Measurements from ENCODE around the gene SPINK1.
"Not testable (repeated sequence)": the region's sequence is repeated elsewhere in the genome, so short reads cannot be mapped to it uniquely, and the experiment has no call there.

SPINK1 gene

GRCh38 chr5:147854894-147855773 is 23.7 kb upstream of the SPINK1 start:
- DNase-seq (ENCODE audit: low read depth): no peak

DNA sequence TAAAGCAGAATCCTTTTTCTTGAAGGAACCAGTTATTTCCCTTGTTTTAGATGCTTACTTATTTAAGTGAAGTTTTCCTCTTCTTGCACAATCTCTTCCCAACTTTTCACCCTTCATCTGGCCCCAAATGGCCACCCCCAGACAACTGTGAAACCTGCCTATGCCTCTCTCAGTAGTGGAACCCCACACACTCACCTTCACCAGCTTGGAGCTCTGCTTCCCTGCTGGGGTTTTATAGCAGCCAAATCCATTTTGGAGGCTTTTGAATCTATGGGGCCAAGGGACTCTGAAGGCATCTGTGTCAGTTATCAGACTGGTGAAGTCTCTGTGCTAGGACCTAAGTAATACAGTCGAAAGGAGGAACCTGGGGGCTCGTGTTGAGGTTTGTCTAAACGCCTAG is 22.9 kb upstream of the SPINK1 start:
- no peak for DNase-seq (ENCODE audit: low read depth)

GRCh38 chr5:147853372-147853987 is 22.0 kb upstream of the SPINK1 start:
- DNase-seq (ENCODE audit: low read depth): no peak

- DNase-seq (ENCODE audit: low read depth): no peak
Observed at GRCh38 chr5:147852365-147852764, 20.9 kb upstream of the SPINK1 start.

DNA sequence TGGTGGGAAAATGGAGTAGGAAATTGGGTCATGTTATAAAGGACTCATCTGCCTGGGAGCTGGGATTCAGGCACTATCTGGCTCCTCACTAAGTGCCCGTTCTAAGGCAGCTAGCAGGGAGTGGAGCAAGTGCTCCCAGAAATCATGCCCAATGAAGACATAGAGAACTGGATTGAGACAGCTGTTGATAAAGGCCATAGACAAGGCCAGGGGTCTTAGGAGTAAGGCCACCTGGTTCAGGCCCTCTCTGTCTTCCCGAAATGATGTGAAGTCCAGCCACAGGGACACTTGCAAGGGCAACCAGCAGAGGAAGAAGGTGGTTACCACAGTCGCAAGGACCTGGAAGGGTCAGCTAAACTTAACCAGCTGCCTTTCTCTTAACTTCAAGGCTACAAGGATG is 20.1 kb upstream of the SPINK1 start:
- DNase-seq (ENCODE audit: low read depth): no peak

GRCh38 chr5:147849226-147849625 is 17.8 kb upstream of the SPINK1 start:
- no peak for DNase-seq (ENCODE audit: low read depth)

GRCh38 chr5:147845618-147846017 is 14.1 kb upstream of the SPINK1 start:
- DNase-seq (ENCODE audit: low read depth): no peak

DNA sequence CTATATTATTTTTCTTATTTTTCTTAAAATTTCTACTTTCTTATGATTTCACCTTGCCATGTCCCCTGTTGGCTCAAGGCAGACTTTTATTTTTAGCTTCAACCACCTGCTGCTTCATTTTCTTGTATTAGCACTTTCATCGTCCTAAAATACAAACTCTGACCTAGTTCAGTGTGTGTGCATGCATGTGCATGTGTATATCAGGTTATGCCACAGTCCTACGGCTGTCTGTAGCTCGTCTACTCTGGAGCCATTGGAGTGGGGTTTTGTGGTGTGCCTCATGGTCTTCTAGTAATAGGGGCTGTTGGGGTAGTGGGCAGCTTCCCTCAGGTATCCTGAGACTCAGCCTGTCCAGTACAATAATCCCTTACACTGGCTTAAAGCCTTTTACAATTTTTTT is 13.4 kb upstream of the SPINK1 start:
- DNase-seq (ENCODE audit: low read depth): no peak

- no peak for DNase-seq (ENCODE audit: low read depth)
Observed at GRCh38 chr5:147842869-147843268, 11.4 kb upstream of the SPINK1 start.

GRCh38 chr5:147836439-147836838 is 5.0 kb upstream of the SPINK1 start:
- no peak for DNase-seq (ENCODE audit: low read depth)

DNA sequence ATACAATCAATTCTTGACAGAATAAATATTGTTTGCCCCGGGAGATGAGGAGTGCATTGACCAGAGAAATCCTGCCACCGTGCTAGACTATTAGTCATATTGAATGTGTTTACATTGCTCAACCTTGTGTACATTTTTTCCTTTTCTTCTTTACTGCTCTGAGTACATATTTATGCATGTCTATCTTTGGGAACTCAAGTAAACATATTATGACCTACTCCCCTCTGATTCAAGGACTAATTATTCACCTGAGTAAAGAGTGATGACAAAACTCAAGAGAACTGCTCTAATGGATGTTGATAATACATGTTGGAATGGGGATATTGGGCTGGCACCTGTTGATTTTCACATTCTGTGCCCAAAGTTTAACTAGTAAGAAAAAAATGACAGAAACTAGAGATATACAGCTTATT is 3.9 kb upstream of the SPINK1 start:
- no peak for DNase-seq (ENCODE audit: low read depth)

GRCh38 chr5:147832541-147832940 is 1.1 kb upstream of the SPINK1 start:
- no peak for DNase-seq (ENCODE audit: low read depth)

DNA sequence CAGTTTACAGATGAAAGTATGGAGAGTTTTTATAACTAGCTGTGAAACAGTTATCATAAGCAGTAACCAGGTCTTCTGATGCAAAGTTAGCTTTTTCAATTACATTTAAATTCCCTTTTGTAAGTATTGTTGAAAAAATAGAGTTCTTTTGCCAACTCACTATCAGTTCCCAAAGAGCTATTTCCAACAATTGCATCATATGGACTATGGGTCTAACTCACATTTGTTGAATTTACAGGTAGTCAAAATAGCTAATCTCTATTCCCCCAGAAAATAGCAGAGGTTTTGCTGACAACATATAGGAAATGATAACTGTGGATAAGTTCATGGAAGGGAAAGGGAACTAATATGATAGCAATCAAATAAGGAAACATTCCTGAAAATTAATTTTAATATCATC is 1.4 kb downstream of the SPINK1 start:
- DNase-seq (ENCODE audit: low read depth): no peak

- not testable (repeated sequence) for DNase-seq (ENCODE audit: low read depth)
Observed at GRCh38 chr5:147827017-147827416, 4.5 kb downstream of the SPINK1 start.

- DNase-seq (ENCODE audit: low read depth): no peak
Observed at GRCh38 chr5:147826361-147826760, 5.1 kb downstream of the SPINK1 start.

GRCh38 chr5:147822686-147823491 is 8.6 kb downstream of the SPINK1 start:
- no peak for DNase-seq (ENCODE audit: low read depth)

DNA sequence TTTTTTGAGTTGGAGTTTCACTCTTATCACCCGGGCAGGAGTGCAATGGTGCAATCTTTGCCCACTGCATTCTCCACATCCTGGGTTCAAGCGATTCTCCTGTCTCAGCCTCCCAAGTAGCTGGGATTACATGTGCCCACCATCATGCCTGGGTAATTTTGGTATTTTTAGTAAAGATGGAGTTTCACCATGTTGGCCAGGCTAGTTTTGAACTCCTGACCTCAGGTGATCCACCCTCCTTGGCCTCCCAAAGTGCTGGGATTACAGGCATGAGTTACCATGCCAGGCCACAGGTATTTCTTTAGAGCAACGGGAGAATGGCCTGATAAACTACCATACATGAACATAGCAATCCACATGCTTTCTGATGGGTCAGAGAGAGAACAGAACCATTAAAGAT is 9.2 kb downstream of the SPINK1 start:
- not testable (repeated sequence) for DNase-seq (ENCODE audit: low read depth)

DNA sequence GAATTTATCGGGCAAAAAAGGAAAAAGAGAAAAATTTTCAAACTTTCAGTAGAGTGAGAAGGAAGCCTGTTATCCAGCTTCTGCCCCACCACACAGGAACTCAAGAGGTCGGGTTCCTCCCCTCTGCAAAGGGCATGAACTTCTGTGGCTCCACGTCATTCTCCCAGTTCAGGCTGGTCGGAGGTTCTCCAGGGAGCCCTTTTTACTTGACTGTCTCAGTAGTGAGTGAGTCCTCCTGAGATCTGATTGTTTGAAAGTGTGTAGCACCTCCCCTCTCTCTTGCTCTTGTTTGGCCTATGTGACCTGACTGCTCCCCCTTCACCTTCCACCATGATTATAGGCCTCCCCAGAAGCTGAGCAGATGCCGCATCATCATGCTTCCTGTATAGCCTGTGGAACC is 9.7 kb downstream of the SPINK1 start:
- DNase-seq (ENCODE audit: low read depth): no peak

- no peak for DNase-seq (ENCODE audit: low read depth)
Observed at GRCh38 chr5:147819261-147819770, 12.2 kb downstream of the SPINK1 start.

- no peak for DNase-seq (ENCODE audit: low read depth)
Observed at GRCh38 chr5:147818290-147818689, 13.2 kb downstream of the SPINK1 start.

- DNase-seq (ENCODE audit: low read depth): no peak
Observed at GRCh38 chr5:147813696-147814095, 17.8 kb downstream of the SPINK1 start.

DNA sequence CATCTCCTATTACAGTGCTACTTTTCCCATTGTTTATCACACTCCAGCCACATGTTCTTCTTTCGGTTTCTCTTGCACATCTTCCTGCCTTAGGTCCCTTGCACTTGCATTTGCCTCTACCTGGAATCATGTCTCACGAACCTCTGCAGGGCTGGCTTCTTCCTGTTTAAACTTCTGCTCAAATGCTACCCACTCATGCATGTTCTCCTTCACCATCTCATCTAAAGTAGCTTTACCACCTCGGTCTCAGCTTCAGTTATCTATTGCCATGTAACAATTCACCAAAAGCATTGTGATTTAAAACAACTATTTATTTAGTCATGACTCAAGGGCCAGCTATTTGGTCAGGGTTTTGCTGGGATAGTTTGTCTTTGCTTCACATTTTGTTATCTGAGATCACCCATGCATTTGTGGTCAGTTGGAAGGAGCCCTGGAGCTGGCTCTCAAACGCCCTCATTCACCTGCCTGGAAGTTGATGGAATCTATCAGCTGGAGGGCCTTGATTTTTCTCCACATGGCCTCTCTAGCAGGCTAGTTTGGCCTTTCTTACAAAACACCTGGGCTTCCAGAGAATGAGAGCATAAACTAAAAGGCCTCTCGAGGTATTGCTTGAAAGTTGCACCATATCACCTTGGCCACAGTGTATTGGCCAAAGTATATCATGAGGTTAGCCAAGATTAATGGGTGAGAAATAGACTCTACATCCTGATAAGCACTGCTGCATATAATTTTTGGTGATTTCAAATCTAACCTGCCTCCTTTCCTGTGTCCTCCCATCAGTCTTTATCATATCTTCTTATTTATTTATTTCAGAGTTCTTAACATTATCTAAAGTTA is 21.4 kb downstream of the SPINK1 start:
- no peak for DNase-seq (ENCODE audit: low read depth)
